Tibial nerve (tissue), 4 donors: Measurements from ENCODE around the gene MT1E.
A peak's percentile ranks its signal among the peaks of the same experiment; 100 is the strongest.

ENCODE experiments used
- EP300 ChIP-seq, 2 donors: sonication (generic); formaldehyde crosslinking; IDR thresholded peaks; one replicate each; pipeline ENCODE4 v1.6.1; 2017; ENCODE audit warnings: antibody characterized with exemption in 2 of 2, mild to moderate bottlenecking in 1 of 2
- POLR2A ChIP-seq, 2 donors: fragments of 450-650 bp; IDR thresholded peaks; one replicate each; pipeline ENCODE4 v1.6.1; 2017; ENCODE audit warnings: antibody characterized with exemption in 2 of 2, mild to moderate bottlenecking in 2 of 2, moderate library complexity in 2 of 2
- TF ChIP-seq, protein P1 (sequence below), 5 experiments: fragments of 200-600 bp in 3 of 5; fragments of 450-650 bp in 2 of 5; sonication (generic) in 3 of 5; IDR thresholded peaks; one replicate each; pipeline ENCODE4 v1.5.1; 2016 to 2019; ENCODE audit warnings: antibody characterized with exemption in 5 of 5, mild to moderate bottlenecking in 3 of 5, moderate library complexity in 2 of 5

DNA sequence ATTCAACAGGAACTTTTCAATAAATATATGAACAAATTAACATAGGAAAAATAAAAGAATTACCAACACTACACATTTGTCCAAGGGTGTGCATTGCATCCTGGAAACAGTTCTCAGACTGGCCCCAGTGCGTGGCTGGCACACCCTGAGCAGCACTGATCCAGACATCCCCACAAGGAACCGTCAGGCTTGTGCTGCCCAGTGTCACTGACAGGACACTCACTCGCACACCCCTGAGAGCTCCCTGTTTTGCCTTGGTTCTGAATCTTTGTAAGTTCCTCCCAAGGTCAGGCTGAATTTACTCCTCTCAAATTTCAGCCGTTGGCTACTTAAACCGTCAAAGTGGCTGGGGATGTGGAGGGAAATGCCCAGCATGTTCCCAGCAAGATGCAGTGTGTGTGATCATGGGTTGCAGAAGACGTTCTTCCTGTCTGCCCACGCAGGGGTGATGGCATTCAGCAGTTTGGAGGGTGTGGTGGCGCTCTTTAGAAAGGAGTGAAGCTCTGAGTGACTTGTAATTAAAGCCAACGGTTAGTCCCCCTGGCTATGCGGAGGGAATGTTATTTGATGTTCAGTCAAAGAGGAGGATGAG is 15.5 kb upstream of the MT1E start:
- TF ChIP-seq, protein P1, sequence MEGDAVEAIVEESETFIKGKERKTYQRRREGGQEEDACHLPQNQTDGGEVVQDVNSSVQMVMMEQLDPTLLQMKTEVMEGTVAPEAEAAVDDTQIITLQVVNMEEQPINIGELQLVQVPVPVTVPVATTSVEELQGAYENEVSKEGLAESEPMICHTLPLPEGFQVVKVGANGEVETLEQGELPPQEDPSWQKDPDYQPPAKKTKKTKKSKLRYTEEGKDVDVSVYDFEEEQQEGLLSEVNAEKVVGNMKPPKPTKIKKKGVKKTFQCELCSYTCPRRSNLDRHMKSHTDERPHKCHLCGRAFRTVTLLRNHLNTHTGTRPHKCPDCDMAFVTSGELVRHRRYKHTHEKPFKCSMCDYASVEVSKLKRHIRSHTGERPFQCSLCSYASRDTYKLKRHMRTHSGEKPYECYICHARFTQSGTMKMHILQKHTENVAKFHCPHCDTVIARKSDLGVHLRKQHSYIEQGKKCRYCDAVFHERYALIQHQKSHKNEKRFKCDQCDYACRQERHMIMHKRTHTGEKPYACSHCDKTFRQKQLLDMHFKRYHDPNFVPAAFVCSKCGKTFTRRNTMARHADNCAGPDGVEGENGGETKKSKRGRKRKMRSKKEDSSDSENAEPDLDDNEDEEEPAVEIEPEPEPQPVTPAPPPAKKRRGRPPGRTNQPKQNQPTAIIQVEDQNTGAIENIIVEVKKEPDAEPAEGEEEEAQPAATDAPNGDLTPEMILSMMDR (IDR thresholded peaks at IDR 0.05): no peak
- peak in 1 of 2 donors; percentile 32 for TF ChIP-seq POLR2A (IDR thresholded peaks at IDR 0.05)
- peak; percentile 33 to 86 for TF ChIP-seq EP300 (IDR thresholded peaks at IDR 0.05)
